RKO (cell line): ENCODE results near the gene PKMYT1.

Source experiments
- DNase-seq: peaks from one replicate; pipeline ENCODE4 v3.0.0-alpha.2; 2016; ENCODE audit warnings: low spot score

The PKMYT1 gene

DNA sequence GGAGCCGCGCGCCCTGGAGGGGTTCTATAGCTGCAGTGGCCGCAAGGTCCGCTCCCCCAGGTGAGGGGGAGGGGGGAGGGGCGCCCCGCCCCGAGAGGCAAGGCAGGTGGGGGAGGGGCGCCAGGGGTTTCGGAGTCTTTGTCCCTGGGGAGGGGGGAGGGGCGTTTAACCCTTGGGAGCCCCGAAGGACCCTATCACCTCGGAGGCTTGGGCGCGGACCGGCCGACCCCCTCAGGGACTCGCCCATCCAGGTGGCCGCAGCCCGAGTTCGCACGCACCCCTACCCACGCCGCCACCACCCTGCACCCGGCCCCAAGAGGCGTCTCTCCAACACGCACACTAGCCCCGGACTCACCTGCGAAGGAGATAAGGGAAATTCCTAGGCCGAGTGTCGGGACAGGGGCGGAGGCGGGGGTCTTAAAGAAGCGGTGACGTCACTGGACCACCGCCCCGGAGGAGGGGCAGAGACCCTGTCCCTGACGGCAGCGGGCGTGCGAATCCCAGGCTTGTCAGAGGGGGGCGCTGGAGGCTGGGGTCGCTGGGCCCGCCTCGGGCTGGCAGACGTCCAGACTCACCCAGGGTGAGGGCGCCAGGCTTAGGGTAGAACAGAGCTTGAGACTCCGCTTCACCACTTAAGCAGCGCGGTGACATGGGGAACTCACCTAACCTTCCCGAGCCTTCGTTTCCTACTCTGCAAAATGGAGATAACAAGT, 37.7 kb upstream of the PKMYT1 start, which contains the start of gene CLDN6:
TSS of gene CLDN6 (minus strand) at position 390 of the 713 bp plus-strand sequence. CDS start 2,162 bp downstream, outside the sequence.
- no peak for DNase-seq

GRCh38 chr16:3017344-3017743, 37.1 kb upstream of the PKMYT1 start:
- no peak for DNase-seq

GRCh38 chr16:3015865-3016521, 35.7 kb upstream of the PKMYT1 start:
- DNase-seq, result no peak

GRCh38 chr16:3014971-3015370, 34.7 kb upstream of the PKMYT1 start:
- no peak for DNase-seq

- no peak for DNase-seq
Measured at GRCh38 chr16:3013998-3014690, 33.9 kb upstream of the PKMYT1 start.

DNA sequence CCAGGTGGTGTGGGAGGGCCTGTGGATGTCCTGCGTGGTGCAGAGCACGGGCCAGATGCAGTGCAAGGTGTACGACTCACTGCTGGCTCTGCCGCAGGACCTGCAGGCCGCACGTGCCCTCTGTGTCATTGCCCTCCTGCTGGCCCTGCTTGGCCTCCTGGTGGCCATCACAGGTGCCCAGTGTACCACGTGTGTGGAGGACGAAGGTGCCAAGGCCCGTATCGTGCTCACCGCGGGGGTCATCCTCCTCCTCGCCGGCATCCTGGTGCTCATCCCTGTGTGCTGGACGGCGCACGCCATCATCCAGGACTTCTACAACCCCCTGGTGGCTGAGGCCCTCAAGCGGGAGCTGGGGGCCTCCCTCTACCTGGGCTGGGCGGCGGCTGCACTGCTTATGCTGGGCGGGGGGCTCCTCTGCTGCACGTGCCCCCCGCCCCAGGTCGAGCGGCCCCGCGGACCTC, 33.3 kb upstream of the PKMYT1 start:
- no peak for DNase-seq

GRCh38 chr16:3012828-3013420, 32.7 kb upstream of the PKMYT1 start, which contains the start of gene CLDN9:
CLDN9 (plus strand) TSS chr16:3012923; CDS start chr16:3013363, 440 bp downstream.
- no peak for DNase-seq

- DNase-seq, result no peak
Measured at GRCh38 chr16:3012246-3012645, 32.0 kb upstream of the PKMYT1 start.

GRCh38 chr16:3010510-3010909, 30.3 kb upstream of the PKMYT1 start:
- no peak for DNase-seq

GRCh38 chr16:3009568-3010390, 29.5 kb upstream of the PKMYT1 start:
- no peak for DNase-seq

DNA sequence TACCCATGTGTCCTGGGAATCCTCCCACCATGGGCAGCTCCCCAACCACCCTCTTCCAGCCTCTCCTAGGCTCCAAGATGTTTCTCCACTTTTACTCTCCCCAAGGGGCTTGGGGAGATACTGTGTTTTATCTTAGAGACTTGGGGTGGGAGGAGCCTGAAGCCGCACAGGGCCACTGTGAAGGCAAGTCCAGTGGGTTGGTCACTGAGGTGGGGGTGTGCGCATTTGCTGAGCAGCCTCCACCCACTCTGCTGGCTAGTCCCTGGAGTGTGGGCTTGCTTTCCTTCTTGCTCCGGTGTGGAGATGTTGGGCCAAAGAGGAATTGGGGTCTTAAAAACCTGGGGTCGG, 28.4 kb upstream of the PKMYT1 start:
- DNase-seq, result no peak

DNA sequence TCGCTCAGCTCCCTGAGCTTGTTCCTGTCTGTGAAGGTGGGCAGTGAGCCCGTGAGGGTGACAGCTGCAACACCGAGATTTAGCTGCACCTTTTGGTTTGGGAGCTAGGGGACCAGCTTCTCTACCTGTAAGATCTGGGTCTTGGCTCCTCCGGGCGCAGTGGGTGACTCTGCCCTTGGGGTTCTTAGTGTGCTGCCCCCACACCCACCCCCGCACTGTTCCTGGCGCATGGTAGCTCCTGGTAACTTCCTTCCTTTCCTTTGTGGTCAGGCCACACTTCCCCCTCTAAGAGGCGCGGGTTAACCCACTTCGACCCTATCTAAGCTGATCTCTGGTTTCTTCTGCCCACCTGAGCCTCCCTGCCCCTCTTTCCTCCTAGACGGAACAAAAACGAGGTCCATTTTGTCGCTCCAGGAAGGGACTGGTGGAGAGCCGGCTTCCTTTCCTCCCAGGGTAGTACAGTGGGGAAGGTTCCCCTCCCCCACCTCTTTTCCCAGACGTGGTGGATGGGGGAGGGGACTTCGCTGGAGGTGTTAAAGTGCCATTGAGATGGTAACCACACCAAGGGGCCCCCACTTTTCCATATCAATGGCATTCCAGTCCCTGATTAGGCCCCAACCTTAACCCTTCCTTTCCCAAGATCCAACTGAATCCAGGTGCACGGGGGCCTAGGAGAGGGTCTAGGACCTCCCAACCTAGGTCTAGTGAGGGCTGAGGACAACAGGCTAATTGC, 27.9 kb upstream of the PKMYT1 start:
- no peak for DNase-seq

- DNase-seq, result no peak
Measured at GRCh38 chr16:3007059-3007956, 27.1 kb upstream of the PKMYT1 start.

- DNase-seq, result peak; percentile 51
Measured at GRCh38 chr16:3004781-3005284, 24.6 kb upstream of the PKMYT1 start.

- peak; percentile 41 for DNase-seq
Measured at GRCh38 chr16:3004319-3004718, 24.1 kb upstream of the PKMYT1 start.

DNA sequence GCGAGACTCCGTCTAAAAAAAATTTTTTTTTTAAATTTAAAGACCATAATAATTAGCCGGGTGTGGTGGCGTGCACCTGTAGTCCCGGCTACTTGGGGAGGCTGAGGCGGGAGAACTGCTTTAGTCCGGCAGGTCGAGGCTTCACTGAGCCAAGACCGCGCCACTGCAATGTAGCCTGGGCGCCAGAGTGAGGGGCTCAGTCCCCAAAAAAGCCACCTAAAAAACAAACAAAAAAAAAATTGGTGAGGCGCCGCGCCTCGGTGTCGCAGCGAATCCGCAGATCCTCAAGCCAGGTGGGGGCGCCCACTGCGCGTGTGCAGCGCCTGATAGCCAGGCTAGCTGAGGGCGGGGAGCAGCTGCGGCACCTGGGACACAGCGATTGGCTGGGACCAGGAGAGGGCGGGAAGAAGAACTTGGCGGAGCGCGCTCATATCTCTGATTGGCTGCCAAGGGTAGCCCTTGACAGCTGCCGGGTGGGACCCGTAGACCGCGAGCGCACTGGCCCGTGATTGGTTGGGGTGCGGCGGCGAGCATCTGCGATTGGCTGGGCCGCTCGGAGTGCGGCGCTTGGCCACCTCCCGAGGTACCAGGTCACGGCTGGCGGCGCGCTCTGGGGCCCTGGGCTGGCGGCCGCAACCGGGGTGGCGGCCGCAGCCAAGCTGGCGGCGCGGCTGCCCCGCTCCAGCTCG, 23.5 kb upstream of the PKMYT1 start:
- DNase-seq, result peak; percentile 99

DNA sequence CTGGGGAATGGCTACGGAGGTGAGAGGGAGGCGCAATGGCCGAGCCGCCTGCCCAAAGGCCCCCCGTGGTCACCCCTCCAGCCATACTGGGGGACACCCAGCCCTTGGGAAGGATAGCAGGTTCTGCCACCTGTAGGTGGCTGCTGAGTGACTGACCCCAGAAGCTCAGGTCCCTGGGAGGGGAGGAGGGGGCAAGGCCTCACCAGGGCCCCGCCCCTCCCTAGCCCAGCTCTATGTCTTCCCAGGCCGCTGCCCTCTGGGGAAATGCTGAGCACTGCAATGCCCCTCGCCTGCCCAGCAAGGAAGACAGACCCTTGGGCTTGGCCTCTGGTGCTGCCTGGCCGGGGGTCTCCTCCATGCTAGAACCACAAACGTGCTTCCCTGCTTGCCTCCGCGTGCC, 21.1 kb upstream of the PKMYT1 start:
- DNase-seq, result no peak

GRCh38 chr16:3000540-3000939, 20.3 kb upstream of the PKMYT1 start:
- no peak for DNase-seq

GRCh38 chr16:2999929-3000328, 19.7 kb upstream of the PKMYT1 start:
- no peak for DNase-seq
